Measurements from ENCODE around the gene KCNH3. TPM values are rescaled to one million over a fixed set of nuclear protein-coding genes. Genes with fewer than 3 reads are reported as not detected.

KCNH3 gene
- total and polyA plus RNA-seq, 2 of the 8 experiments (the other 6 are each of a cell fraction or from before 2014, with no cell fraction given) = 0.24 to 0.50 TPM

- Histone ChIP-seq H4K5ac (ENCODE audit: insufficient read length, low read depth, low read length) (no peak overlapping the region), H3K14ac (ENCODE audit: insufficient read length) (no peak overlapping the region), H2BK120ac (replicated peaks; ENCODE audit: low read depth, low read length) (no peak overlapping the region), H3K4me3 (ENCODE audit: extremely low read depth in 1 of 4, insufficient read depth in 2 of 4, low read depth in 3 of 4, low read length in 4 of 4) (no peak overlapping the region), H3K4me2 (ENCODE audit: insufficient read depth in 1 of 2, low read depth in 2 of 2, low read length in 2 of 2) (no peak overlapping the region), H3K56ac (replicated peaks; ENCODE audit: insufficient read length, low read depth, low read length) (no peak overlapping the region), H3K27ac (ENCODE audit: low read depth, low read length) (no peak overlapping the region), H3K9ac (replicated peaks in 1 of 4; ENCODE audit: extremely low read depth in 1 of 4, low read depth in 3 of 4, low read length in 3 of 4) (no peak overlapping the region), H2AK5ac (ENCODE audit: low read depth, low read length) (no peak overlapping the region), H2BK20ac (ENCODE audit: low read length) (no peak overlapping the region), H3K79me2 (ENCODE audit: control insufficient read depth in 1 of 2, insufficient read depth in 2 of 2, low read length in 2 of 2) (no peaks in the 10 kb centered on the region; a peak in 1 of 4 replicates), H3K4ac (replicated peaks; ENCODE audit: insufficient read length, low read depth, low read length) (no peak overlapping the region), H2BK15ac (ENCODE audit: low read length) (no peak overlapping the region), H4K20me1 (replicated peaks in 1 of 2; ENCODE audit: control insufficient read depth in 1 of 2, insufficient read depth in 2 of 2, low read length in 2 of 2) (peaks cover 0 to 7% of the 10 kb centered on the region in 2 experiments), H2BK5ac (ENCODE audit: low read depth, low read length) (no peak overlapping the region), H4K91ac (replicated peaks; ENCODE audit: insufficient read length, low read length) (no peak overlapping the region), H2AFZ (ENCODE audit: low read length) (no peak overlapping the region), H3K27me3 (replicated peaks in 1 of 4; ENCODE audit: control insufficient read depth in 3 of 4, extremely low read depth in 1 of 4, insufficient read depth in 3 of 4, low read length in 3 of 4) (no peaks in the 10 kb centered on the region), H4K8ac (ENCODE audit: extremely low read depth, insufficient read depth, low read length) (no peak overlapping the region), H3K9me3 (ENCODE audit: insufficient read depth in 2 of 2, low read depth in 1 of 2, low read length in 1 of 2) (no peaks in the 10 kb centered on the region), H3K4me1 (replicated peaks in 1 of 4; ENCODE audit: control insufficient read depth in 3 of 4, insufficient read depth in 4 of 4, low read length in 3 of 4) (peaks cover 0 to 6% (median 4%) of the 10 kb centered on the region in 4 experiments; a peak in 4 of 7 replicates), H3K23me2 (ENCODE audit: low read depth, low read length) (no peaks in the 10 kb centered on the region; the same call in 1 of the 2 replicates), H3K36me3 (ENCODE audit: control insufficient read depth in 2 of 4, insufficient read depth in 4 of 4, low read length in 3 of 4) (no peaks in the 10 kb centered on the region; a peak in 1 of 8 replicates), H3K79me1 (ENCODE audit: low read depth, low read length) (no peaks in the 10 kb centered on the region; the same call in 1 of the 2 replicates), H2BK12ac (ENCODE audit: low read depth, low read length) (no peak overlapping the region), H3K23ac (ENCODE audit: insufficient read length) (no peak overlapping the region), H3K18ac (ENCODE audit: extremely low read depth, low read length) (no peak overlapping the region)
- 91% methylated on average over 13 of the region's 13 CpGs; no CpG with 5 or more reads in 1 of the 2 experiments for WGBS, 2 experiments (ENCODE audit: extremely low coverage in 1 of 2, insufficient coverage in 1 of 2, insufficient read length in 1 of 2, insufficient replicate concordance in 2 of 2, low coverage in 1 of 2, low lambda C conversion rate in 2 of 2, missing lambda C conversion rate in 1 of 2)
- ChIA-PET POLR2A (ENCODE audit: partially characterized antibody) (interaction anchor here (1.1 to 4.5 kb wide), 5 partner anchors 10 to 29 kb away, joined by 3 to 20 read pairs (median 7); partner anchors contain the start of gene MCRS1), CTCF (ENCODE audit: partially characterized antibody) (interaction anchor here (0.6 to 10.8 kb wide), 12 partner anchors 9 to 320 kb away, joined by 3 to 171 read pairs (median 4); partner anchors contain the start of genes PRPF40B and SPATS2)
- FAIRE-seq (no peak), DNase-seq (ENCODE audit: low read depth in 1 of 2, low spot score in 2 of 2) (no peak)
- TF ChIP-seq CEBPB (IDR thresholded peaks at IDR 0.05; ENCODE audit: low read depth, low read length) = no peak
These were observed 44.7 kb downstream of the KCNH3 start for GRCh38 chr12:49583366-49584094.

All from H1 (cell line).